ENCODE measurements around the gene MAN1A2. TPM values are rescaled to one million over a fixed set of nuclear protein-coding genes. Genes with fewer than 3 reads are reported as not detected.

MAN1A2 gene
- total and polyA plus RNA-seq, 10 of the 15 experiments (the other 5 are each of a cell fraction or from before 2014, with no cell fraction given) = 2.8 to 23.6 (median 16.0) TPM

DNA sequence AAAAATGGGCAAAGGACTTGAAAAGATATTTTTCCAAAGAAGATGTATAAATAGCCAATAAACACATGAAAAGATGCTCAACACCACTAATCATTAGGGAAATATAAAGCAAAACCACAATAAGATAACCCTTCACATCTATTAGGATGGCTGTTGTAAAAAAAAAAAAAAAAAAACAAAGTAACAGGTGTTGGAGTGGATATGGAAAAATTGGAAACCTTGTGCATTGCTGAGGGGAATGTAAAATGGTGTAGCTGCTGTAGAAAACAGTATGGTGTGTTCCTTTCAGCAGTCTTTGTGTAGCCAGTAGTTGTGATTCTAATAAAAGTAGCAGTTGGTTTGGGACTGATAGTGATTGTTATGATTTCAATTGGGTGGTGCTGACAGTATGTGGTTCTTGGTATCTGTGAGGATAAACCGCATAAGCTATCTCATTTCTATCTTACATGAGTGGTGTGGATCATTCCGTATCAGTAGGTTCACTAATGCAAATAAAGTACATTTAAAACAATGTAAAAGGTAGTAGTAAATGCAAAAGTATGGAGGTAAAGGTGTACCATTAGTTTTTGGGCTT, 19.9 kb downstream of the MAN1A2 start:
- intact Hi-C loops (cut with micrococcal nuclease; ENCODE audit: unreplicated experiment) (no loop called here), in situ Hi-C loops (cut with MboI) (no loop called here)
- Histone ChIP-seq H3K9me3 (replicated peaks; ENCODE audit: control insufficient read depth, insufficient read depth, low read length) (no peaks in the 10 kb centered on the region; the same call in 1 of the 3 replicates), H4K20me1 (ENCODE audit: control insufficient read depth, insufficient read depth) (no peaks in the 10 kb centered on the region), H3K4me2 (ENCODE audit: control insufficient read depth, insufficient read depth) (no peak overlapping the region), H3K79me2 (ENCODE audit: control insufficient read depth, insufficient read depth, low read length) (peaks cover 23% of the 10 kb centered on the region), H3K4me3 (no peak overlapping the region), H3K27me3 (replicated peaks in 1 of 2; ENCODE audit: control insufficient read depth in 2 of 2, insufficient read depth in 2 of 2, low read length in 1 of 2) (no peaks in the 10 kb centered on the region), H3K9ac (ENCODE audit: control insufficient read depth, insufficient read depth, low read length) (no peak overlapping the region), H3K36me3 (ENCODE audit: control insufficient read depth in 2 of 2, insufficient read depth in 2 of 2, low read length in 1 of 2) (no peaks in the 10 kb centered on the region), H3K4me1 (ENCODE audit: control insufficient read depth, insufficient read depth, low read length) (no peaks in the 10 kb centered on the region), H3K27ac (ENCODE audit: control insufficient read depth, insufficient read depth) (no peak overlapping the region), H2AFZ (ENCODE audit: control insufficient read depth, low read depth, low read length) (no peak overlapping the region)
- TF ChIP-seq IRF4 (IDR thresholded peaks at IDR 0.05; ENCODE audit: low read depth, low read length) (no peak), EED (IDR thresholded peaks at IDR 0.05; ENCODE audit: low read depth) (no peak), FOS (IDR thresholded peaks at IDR 0.05; ENCODE audit: borderline replicate concordance, extremely low read depth, insufficient read length) (no peak), STAT3 (IDR thresholded peaks at IDR 0.05; ENCODE audit: low read depth, low read length) (no peak), EZH2 (IDR thresholded peaks at IDR 0.05; ENCODE audit: borderline replicate concordance, control insufficient read depth, low read depth, low read length) (no peak), USF2 (IDR thresholded peaks at IDR 0.05; ENCODE audit: borderline replicate concordance, low read depth, low read length) (no peak), ZNF384 (IDR thresholded peaks at IDR 0.05; ENCODE audit: borderline replicate concordance, low read depth, low read length) (no peak)
- TF ChIP-seq, protein P1, sequence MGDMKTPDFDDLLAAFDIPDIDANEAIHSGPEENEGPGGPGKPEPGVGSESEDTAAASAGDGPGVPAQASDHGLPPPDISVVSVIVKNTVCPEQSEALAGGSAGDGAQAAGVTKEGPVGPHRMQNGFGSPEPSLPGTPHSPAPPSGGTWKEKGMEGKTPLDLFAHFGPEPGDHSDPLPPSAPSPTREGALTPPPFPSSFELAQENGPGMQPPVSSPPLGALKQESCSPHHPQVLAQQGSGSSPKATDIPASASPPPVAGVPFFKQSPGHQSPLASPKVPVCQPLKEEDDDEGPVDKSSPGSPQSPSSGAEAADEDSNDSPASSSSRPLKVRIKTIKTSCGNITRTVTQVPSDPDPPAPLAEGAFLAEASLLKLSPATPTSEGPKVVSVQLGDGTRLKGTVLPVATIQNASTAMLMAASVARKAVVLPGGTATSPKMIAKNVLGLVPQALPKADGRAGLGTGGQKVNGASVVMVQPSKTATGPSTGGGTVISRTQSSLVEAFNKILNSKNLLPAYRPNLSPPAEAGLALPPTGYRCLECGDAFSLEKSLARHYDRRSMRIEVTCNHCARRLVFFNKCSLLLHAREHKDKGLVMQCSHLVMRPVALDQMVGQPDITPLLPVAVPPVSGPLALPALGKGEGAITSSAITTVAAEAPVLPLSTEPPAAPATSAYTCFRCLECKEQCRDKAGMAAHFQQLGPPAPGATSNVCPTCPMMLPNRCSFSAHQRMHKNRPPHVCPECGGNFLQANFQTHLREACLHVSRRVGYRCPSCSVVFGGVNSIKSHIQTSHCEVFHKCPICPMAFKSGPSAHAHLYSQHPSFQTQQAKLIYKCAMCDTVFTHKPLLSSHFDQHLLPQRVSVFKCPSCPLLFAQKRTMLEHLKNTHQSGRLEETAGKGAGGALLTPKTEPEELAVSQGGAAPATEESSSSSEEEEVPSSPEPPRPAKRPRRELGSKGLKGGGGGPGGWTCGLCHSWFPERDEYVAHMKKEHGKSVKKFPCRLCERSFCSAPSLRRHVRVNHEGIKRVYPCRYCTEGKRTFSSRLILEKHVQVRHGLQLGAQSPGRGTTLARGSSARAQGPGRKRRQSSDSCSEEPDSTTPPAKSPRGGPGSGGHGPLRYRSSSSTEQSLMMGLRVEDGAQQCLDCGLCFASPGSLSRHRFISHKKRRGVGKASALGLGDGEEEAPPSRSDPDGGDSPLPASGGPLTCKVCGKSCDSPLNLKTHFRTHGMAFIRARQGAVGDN (IDR thresholded peaks at IDR 0.05) = no peak
- TF ChIP-seq, protein P2, sequence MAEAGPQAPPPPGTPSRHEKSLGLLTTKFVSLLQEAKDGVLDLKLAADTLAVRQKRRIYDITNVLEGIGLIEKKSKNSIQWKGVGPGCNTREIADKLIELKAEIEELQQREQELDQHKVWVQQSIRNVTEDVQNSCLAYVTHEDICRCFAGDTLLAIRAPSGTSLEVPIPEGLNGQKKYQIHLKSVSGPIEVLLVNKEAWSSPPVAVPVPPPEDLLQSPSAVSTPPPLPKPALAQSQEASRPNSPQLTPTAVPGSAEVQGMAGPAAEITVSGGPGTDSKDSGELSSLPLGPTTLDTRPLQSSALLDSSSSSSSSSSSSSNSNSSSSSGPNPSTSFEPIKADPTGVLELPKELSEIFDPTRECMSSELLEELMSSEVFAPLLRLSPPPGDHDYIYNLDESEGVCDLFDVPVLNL (IDR thresholded peaks at IDR 0.05; ENCODE audit: low read depth, low read length) = no peak
- ChIA-PET POLR2A (no interaction called here), SMC1A (ENCODE audit: uncharacterized antibody, unreplicated experiment) (no interaction called here), CTCF (interaction anchor here (1.6 to 2.2 kb wide), 2 partner anchors 13 to 46 kb away, joined by 4 to 8 read pairs; no protein-coding TSS in a partner anchor), RAD21 (ENCODE audit: unreplicated experiment) (no interaction called here)
- DNase-seq (ENCODE audit: low read depth, low spot score) (no peak), ATAC-seq (no peak), FAIRE-seq (no peak)
- no TSS peak for BruUV-seq (replicated peaks)
- 98% methylated on average over 2 of the region's 2 CpGs for WGBS (ENCODE audit: insufficient coverage, insufficient replicate concordance, low lambda C conversion rate, missing lambda C conversion rate)
